GM12874 (cell line): ENCODE results near the gene PTPRN2.

Source experiments
- TF ChIP-seq, protein P1 (sequence below): IDR thresholded peaks from 2 replicates; pipeline ENCODE4 v1.5.1; 2011; ENCODE audit warnings: low read depth, mild to moderate bottlenecking, control low read depth, low read length, moderate library complexity; ENCODE audit not compliant: insufficient read depth

PTPRN2 gene

DNA sequence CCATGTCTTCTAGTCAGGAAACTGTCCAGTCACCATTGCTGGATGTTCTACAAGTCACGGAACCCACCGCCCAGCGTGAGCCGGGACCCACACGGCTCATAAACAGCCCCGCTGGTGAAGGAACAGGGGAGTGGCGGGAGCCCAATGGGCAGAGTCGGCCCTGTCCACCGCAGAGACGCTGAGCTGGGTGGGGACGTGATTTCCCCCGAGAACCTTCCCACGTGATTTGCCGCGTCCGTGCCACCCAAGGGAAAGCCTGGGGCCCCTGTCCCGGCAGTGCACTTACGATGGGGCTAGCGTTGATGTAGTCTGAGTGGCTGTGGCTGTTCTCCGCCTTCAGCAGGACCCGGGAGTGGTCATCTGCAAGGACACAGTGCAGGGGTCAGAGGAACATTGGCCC lies 983.9 kb downstream of the PTPRN2 start:
- TF ChIP-seq, protein P1, sequence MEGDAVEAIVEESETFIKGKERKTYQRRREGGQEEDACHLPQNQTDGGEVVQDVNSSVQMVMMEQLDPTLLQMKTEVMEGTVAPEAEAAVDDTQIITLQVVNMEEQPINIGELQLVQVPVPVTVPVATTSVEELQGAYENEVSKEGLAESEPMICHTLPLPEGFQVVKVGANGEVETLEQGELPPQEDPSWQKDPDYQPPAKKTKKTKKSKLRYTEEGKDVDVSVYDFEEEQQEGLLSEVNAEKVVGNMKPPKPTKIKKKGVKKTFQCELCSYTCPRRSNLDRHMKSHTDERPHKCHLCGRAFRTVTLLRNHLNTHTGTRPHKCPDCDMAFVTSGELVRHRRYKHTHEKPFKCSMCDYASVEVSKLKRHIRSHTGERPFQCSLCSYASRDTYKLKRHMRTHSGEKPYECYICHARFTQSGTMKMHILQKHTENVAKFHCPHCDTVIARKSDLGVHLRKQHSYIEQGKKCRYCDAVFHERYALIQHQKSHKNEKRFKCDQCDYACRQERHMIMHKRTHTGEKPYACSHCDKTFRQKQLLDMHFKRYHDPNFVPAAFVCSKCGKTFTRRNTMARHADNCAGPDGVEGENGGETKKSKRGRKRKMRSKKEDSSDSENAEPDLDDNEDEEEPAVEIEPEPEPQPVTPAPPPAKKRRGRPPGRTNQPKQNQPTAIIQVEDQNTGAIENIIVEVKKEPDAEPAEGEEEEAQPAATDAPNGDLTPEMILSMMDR: no peak

DNA sequence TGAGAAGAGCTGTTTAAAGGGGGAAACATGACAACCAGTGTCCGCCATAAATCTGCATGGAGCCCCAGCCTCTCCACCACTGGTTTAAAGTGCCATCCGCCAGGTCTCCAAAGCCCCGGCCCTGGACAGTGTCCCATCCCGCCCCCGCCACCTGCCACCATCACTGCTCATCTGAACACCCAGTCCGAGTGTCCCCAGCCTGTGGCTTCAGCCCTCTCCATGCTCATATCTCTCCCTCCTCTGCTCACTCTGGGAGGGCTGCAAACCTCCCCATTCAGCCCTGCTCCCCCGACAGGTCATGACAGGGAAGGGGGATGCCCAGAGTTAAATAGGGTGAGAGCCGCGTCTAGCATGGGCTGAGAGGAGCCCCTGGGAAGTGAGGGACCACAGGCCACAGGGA lies 984.6 kb downstream of the PTPRN2 start:
- TF ChIP-seq, protein P1: no peak

DNA sequence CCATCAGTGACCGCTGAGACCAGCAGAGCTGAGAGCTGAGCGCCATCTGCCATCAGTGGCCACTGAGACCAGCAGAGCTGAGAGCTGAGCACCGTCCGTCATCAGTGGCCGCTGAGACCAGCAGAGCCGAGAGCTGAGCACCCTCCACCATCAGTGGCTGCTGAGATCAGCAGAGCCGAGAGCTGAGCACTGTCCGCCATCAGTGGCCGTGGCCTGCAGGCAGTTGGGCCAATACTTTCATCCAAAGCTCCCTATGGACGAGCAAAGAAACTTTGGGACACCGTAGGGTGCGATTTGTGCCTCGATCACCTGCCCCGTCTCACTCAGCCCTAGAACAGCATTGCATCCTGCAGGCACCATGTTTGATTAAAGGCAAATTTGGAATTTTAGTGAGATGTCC lies 985.0 kb downstream of the PTPRN2 start:
- TF ChIP-seq, protein P1: no peak

DNA sequence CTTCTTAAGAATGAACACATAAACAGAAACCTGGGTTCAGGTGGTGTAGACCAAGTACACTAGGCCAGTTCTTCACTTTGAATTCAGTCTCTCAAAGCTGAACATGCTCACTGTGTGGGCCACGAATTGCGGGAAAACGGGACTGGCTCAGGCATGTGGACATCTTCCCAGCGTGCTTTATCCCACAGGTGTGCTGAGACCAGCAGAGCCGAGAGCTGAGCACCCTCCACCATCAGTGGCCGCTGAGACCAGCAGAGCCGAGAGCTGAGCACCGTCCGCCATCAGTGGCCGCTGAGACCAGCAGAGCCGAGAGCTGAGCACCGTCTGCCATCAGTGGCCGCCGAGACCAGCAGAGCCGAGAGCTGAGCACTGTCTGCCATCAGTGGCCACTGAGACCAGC lies 985.5 kb downstream of the PTPRN2 start:
- TF ChIP-seq, protein P1: no peak

DNA sequence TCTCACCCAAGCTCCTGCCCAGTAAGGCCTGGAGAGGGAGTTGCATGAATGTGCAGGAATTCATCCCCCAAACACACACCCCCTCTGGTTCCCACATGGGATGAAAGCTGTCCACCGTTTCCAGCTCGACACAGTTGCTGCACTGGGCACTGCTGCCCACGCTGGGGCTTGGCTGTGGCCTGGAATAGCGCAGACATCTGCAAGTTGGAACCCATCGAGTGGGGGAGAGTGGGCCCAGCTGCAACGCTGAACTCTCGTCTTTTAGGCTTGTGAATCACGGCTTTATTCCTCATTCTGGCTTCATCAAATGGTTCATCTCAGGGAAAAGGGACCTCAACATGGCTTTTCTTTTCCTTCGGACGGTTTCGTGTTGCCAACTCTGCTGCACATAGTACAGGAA lies 986.1 kb downstream of the PTPRN2 start:
- TF ChIP-seq, protein P1: no peak

DNA sequence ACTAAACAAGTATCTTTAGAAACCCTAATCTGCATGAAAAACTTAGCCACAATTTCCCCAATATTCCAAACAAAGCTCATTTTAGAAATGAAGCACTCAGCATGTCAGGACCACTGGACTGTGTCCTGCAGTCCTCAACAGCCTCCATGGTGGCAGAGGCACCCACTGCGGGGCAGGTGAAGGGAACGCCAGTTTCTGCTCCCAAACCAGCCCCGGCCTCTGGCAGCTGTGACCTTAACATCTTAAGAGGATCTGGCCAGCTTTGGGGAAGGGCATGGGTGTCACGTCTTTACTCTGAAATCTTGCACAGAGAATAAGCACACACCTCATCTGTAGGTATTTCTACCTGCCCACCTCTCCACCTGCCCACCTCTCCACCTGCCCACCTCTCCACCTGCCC lies 988.1 kb downstream of the PTPRN2 start:
- TF ChIP-seq, protein P1: no peak

DNA sequence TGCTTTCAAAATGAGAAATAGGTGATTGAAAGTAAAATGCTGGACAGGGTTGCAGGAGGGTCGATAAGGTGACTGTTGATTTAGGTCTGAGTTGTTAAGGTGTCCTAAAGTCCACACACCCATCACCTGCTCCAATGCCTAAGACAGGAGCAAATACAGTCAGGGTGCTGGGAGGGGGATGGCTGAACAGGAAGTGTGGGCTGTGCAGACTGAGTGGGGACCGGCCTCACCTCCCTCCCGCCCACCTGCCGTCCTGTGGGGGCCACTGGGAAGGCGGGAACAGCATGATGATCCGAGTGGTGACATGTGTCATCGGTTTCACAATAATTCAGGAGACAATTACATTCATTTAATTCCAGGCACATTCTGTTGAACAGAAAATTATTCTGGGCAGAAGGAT lies 990.1 kb downstream of the PTPRN2 start:
- TF ChIP-seq, protein P1: no peak

DNA sequence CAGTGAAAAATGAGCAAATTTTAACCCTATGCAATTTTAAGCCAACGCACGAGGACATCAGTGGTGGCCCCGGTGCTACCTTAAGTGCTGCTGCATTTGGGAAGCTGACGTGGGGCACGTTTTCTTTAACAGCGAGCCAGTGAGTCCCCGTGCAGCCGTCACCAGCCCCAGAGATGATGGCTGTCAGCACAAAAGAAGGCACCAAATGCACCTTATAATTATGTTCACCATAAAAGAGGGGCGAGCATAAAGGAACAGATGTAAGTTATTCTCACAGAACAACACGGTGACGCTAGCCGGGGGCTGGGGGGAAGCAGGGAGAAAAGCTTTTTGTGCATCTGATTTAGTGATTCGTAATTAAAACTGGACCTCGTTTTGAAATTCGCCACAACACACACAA lies 990.7 kb downstream of the PTPRN2 start:
- TF ChIP-seq, protein P1: no peak
